NCI-H2196 (cell line): ENCODE measurements around the gene RNASE12.
"Not testable (repeated sequence)": the region's sequence is repeated elsewhere in the genome, so short reads cannot be mapped to it uniquely, and the experiment has no call there.

Experiments
- DNase-seq: peaks from one replicate; lab custom pipeline; 2025; ENCODE audit not compliant: unreplicated experiment; lab: John Stamatoyannopoulos, UW

Gene RNASE12

GRCh38 chr14:20614038-20614840 lies 23.1 kb upstream of the RNASE12 start:
- no peak for DNase-seq

DNA sequence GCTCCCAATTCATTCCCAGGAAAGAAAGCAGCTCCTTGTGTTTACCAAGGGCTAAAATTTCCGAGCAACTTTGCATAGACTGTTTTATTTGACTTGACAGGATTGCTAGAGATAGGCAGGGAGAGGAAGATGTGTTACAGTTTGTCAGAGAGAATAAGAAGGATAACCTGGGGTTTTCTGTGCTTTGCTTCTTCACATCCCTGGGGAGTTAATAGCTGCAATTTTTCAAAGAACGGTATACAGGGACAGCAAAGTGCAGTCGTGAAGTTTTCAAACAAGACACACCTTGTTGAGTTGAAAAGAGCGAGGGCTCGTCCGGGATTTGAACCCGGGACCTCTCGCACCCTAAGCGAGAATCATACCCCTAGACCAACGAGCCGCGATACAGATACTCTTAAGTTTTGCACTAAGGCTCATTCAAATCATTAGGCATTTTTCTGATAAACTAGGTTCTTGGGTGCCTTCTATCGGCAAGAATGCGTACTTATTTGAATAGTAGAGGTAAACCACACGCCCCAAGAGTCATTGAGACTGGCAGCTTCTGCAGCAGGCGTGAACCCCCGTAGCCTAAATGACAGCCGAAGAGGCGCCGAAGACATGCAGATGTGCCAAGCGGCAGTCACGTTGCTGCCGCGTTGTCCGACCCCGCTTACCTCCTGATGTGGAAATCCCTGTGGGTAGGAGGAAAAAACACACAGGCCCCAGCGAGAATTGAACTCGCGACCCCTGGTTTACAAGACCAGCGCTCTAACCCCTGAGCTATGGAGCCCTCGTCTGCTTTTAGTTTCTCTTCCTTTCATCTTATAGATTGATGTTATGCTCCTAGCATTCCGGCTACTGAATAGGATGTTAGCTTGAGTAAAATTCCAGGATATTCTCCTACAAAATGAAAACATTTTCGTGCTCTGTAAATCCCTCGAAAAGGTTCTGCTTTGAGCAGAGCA lies 22.2 kb upstream of the RNASE12 start:
- DNase-seq, result peak; percentile 90

DNA sequence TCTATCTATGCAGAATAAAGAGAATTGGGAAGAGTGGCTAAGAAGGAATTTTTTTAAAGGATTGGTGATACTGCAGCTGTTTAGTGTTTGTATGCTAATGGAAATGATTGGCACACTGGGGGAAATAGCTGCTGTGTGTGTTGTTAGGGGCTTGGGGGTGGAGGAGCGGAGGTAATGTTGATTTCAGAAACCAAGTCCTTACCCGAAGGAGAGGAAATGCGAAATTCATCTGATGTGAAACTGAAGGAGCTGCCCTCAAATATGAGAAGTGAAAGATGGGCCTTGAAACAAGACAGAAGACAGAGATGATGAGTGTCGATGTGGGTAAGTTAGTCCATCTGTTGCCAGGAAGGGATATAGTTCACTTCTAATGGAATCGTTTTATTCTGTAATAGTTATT lies 21.2 kb upstream of the RNASE12 start:
- no peak for DNase-seq

DNA sequence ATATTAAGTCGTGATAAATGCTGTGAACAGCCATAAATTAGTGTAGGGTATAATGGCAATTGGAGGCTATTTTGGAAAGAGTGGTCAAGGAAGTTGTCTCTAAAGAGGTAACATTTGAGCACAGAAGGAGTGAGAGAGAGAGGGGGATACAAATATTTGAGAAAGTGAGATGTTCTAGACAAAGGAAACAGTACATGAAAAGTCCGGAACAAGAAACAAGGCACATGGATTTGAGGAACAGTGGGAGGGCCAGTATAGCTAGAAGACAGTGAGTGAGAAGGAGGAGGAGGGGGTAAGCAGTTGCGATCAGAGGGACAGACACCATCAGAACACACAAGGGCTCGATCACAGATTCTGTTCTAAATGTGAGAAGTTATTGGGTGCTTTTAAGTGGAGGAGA lies 20.1 kb upstream of the RNASE12 start:
- no peak for DNase-seq

GRCh38 chr14:20610002-20610765 lies 19.0 kb upstream of the RNASE12 start:
- peak; percentile 58 for DNase-seq

DNA sequence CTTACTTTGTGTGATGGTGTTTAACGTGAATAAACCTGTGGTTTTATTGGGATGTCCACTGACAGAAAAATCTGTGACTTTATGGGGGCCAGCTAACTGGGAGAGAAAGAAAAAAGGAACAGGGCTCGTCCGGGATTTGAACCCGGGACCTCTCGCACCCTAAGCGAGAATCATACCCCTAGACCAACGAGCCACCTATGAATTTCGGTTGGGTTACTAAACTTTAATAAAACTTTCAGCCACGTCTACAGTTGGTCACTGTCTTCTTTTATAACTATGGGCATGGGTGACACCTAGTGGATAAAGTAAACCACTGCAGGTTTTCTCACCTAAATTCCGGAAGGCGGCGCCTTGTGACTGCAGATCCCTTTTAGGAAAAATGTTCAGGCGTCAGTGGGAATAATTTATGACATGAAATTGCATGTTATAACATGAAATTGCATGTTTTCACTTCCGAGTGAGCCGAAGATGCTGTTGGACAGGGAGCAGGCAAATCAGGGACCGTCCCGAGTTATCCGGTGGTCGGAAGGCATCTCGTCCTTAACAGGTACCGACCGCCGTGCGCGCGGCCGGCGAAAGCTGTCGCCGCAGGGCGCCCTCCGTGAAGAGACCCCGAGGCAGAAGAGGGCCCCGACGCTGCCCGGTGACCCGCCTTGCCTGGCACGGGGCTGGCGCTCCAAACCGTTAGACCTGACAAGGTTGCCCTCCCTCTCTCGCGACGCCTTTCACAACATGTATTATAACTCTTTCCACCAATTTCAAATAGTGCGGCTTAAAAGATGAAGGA lies 18.2 kb upstream of the RNASE12 start:
- peak; percentile 83 for DNase-seq

GRCh38 chr14:20608383-20609110 lies 17.4 kb upstream of the RNASE12 start:
- DNase-seq, result no peak

DNA sequence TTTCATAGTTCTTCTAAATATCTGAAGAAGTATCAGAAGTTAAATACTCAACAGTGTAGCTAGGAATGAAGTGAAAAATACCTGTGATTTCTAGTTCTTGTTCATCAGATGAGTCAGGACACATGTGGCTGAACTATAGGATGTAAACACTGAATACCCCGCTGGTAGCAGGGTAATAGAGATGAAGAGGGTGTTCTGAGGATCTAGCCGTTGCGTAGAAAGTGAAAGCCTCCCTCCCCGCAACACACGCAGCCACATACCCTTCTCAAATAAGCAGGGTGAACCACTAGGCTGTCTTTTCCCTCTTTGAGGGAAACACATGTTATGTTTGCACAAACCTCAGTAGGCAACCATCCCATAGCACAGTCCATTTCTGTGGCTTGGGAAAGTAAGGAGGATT lies 16.4 kb upstream of the RNASE12 start:
- no peak for DNase-seq

DNA sequence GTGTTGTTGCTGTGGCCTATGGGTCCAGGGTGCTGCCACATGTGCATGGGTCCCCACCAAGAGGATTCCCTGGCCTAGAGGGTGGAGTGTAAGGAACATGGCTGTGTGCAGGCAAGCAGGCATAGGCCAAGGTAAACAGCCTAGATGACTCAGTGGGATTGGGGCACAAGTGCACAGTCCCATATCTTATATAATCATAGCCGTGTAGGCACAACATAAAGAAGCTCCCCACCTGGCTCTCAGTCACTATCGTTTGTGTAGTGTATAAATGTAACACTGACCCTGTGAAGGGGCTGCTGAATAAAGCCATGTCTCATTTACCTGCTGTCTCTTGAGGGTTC lies 15.7 kb upstream of the RNASE12 start:
- no peak for DNase-seq

GRCh38 chr14:20606190-20606901 lies 15.2 kb upstream of the RNASE12 start:
- peak; percentile 37 for DNase-seq

DNA sequence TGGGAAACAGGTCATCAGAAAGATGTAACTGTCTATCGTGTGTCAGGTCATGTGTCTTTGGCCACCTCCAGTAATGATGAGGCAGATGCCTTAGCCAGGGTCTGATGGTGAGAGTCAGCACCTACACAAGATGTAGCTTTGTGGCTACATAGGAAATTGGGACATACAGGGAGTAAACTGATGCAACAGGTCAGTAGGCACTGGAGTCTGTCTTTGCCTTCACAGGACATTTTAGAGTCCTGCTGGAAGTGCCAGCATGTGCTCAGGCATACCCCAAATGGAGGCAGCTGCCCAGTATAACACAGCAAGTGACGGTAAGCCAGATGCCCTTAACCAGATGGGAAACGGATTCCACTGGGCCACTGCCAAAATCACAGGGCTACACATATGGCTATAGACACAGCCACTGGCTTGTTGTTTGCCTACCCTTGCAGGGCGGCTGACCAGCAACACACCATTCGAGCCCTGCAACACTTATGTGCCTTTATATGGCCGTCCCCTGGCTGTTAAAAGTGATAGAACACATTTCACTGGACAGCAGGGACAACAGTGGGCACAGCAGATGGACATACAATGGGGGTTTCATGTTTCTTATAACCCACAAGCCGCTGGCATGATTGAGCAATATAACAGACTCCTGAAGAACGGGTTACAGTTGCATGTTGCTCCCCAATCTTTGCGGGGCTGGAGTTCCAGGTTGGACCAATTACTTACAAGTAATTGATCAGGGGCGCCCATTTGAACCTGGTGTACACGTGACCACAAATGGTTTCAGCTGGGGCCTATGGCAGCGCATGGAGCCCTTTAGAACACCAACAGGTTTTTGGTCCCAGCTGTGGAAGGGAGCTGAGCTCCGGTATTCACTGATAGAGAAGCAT lies 12.9 kb upstream of the RNASE12 start:
- no peak for DNase-seq

- DNase-seq, result no peak
Measured at GRCh38 chr14:20602583-20602982, 11.4 kb upstream of the RNASE12 start.

- DNase-seq, result no peak
Measured at GRCh38 chr14:20601522-20601921, 10.3 kb upstream of the RNASE12 start.

DNA sequence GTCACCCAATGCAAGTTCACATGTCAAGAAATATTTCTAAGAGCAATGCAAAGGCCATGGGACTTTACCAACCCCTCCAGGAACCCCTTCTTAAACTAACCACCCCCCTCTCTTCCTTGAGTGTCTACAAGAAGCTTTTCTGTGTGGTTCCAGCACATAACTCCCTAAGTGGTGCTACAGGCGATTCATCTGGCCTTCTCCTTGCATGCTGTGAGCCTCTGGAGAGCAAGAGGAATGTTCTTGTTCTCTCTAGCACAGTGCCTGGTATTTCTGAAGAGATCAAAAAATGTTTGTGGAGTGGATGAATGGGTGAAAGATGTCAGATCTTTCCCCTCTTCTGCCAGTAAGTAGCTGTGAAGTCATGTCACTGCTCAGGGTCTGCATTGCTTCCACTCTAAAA lies 5.9 kb upstream of the RNASE12 start:
- DNase-seq, result no peak

GRCh38 chr14:20595726-20596125 lies 4.5 kb upstream of the RNASE12 start:
- not testable (repeated sequence) for DNase-seq

- DNase-seq, result no peak
Measured at GRCh38 chr14:20592574-20592973, 1.4 kb upstream of the RNASE12 start.

- no peak for DNase-seq
Measured at GRCh38 chr14:20587489-20588154, 3.6 kb downstream of the RNASE12 start, which contains the start of gene RNASE11. Gene RNASE11, minus strand, starts transcription at chr14:20588001.

DNA sequence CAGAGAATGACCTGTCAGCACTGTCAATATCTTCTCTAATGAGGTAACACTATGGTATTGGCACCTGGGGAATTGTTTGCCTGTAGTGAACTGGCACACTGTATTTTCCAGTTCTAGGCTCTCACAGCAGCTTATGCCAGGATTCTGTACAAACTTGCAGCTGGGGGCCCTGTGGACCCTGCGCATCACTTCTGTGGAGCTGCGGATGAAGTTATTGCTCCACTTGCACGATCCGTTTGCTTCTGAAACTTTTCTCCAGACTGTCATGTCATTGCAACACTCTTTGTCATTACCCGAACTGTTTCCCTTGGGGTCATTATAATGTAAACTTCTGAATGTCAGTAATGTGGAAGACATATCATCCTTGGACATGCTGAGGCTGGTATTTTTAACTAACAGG lies 7.3 kb downstream of the RNASE12 start:
- no peak for DNase-seq
